Body of pancreas (tissue), 4 donors: ENCODE measurements around the gene TMEM178B.
A peak's percentile ranks its signal among the peaks of the same experiment; 100 is the strongest.

ENCODE experiments used
- CTCF ChIP-seq, 7 experiments: fragments of 450-650 bp in 4 of 7; fragments of 200-600 bp in 3 of 7; sonication (generic) in 3 of 7; IDR thresholded peaks; one replicate each; pipeline ENCODE4 v1.5.1; 2016 to 2019; ENCODE audit warnings: antibody characterized with exemption in 7 of 7
- POLR2A ChIP-seq, 3 donors: fragments of 450-650 bp; IDR thresholded peaks; one replicate each; pipeline ENCODE4 v1.6.1; 2016; ENCODE audit warnings: antibody characterized with exemption in 3 of 3, mild to moderate bottlenecking in 2 of 3

DNA sequence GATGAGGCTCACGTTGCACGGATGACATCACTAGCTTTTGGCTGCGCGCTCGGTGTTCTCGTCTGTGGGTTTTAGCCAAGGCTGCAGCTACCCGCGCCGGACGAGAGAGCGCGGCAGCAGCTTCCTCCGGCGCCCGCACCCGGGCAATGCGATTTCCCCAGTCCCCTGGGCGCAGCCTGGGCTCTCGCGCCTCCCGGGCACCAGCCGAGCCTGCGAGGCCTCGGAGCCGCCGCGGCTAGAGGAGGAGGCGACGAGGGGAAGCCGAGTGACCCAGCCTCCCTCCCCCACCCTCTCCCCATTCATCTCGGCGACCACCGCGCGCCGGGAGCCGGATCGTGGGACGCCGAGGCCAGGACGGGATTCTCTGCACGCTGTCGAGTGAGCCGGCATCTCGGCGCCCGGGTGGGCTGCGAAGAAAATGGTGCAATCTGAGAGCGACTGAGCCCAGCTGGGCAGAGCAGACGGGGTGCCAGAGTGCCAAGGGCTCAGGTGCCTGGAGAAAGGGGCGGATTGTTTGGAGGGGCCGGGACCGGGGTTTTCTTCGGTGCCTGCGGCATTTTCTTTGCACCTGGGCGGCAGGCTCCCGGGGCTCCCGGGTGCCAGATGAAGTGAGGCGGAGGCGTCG lies 1.2 kb upstream of the TMEM178B start:
- no peak for TF ChIP-seq CTCF (IDR thresholded peaks at IDR 0.05)
- TF ChIP-seq POLR2A (IDR thresholded peaks at IDR 0.05) = peak in 2 of 3 donors; percentile 23 to 37
